ENCODE measurements around the gene SNAI1. TPM values are rescaled to one million over a fixed set of nuclear protein-coding genes. Genes with fewer than 3 reads are reported as not detected.

The SNAI1 gene
- total RNA-seq, 1 donor: 2.7 TPM

DNA sequence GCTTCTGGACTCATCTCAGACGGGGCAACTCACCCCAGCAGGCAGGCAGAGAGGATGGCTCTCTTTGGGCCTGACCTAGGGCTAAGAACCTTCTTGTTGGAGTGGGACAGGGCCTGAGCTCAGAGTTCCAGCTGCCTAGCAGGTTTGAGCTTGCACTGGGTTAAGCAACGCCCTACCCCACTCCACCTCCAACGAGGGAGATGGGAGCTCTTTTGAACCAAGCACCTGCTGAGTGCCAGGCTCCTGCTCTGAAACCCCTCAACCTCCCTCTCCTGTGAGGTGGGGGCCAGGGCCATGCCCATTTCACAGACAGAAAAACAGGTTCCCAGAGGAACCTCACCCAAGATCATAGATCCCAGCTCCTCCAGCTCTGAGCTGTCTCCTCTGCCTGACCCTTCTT, 54.3 kb downstream of the SNAI1 start:
- TF ChIP-seq, protein P1, sequence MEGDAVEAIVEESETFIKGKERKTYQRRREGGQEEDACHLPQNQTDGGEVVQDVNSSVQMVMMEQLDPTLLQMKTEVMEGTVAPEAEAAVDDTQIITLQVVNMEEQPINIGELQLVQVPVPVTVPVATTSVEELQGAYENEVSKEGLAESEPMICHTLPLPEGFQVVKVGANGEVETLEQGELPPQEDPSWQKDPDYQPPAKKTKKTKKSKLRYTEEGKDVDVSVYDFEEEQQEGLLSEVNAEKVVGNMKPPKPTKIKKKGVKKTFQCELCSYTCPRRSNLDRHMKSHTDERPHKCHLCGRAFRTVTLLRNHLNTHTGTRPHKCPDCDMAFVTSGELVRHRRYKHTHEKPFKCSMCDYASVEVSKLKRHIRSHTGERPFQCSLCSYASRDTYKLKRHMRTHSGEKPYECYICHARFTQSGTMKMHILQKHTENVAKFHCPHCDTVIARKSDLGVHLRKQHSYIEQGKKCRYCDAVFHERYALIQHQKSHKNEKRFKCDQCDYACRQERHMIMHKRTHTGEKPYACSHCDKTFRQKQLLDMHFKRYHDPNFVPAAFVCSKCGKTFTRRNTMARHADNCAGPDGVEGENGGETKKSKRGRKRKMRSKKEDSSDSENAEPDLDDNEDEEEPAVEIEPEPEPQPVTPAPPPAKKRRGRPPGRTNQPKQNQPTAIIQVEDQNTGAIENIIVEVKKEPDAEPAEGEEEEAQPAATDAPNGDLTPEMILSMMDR (IDR thresholded peaks at IDR 0.05; ENCODE audit: insufficient read depth, low read length): no peak
- no peak for DNase-seq (ENCODE audit: low read depth)
- no peak overlapping the region for H3K4me3 ChIP-seq (ENCODE audit: low read depth, low read length)

- H3K4me3 ChIP-seq (ENCODE audit: low read depth, low read length): no peak overlapping the region
- no peak for DNase-seq (ENCODE audit: low read depth)
- TF ChIP-seq, protein P1 (IDR thresholded peaks at IDR 0.05; ENCODE audit: insufficient read depth, low read length): no peak
Observed at GRCh38 chr20:50037575-50037974, 54.8 kb downstream of the SNAI1 start.

DNA sequence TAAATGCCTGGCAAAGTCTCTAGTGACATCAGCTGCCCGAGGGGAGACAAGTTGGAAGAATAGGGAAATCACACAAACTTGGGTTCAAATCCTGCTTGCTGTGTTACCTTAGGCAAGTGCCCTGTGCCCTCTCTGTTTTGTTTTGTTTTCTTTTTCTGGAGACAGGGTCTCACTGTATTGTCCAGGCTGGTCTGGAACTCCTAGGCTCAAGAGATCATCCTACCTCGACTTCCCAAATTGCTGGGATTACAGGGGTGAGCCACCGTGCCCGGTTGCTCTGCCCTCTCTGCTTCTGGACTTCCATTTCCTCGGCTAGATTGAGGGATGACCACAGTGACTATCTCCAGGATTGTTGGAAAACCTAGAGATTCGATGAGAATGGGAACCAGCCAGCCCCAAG, 55.4 kb downstream of the SNAI1 start:
- TF ChIP-seq, protein P1 (IDR thresholded peaks at IDR 0.05; ENCODE audit: insufficient read depth, low read length): no peak
- no peak for DNase-seq (ENCODE audit: low read depth)
- no peak overlapping the region for H3K4me3 ChIP-seq (ENCODE audit: low read depth, low read length)

Small RNA genes lying within 50 kb of the gene (small RNA-seq; reads per million reads assigned to genes)
- not detected for gene RF00017
- gene RNU6-147P: not detected

Other genes starting within 250 kb of the SNAI1 start
- 2.9 and 10.5 TPM in 2 replicates for gene SLC9A8, start 170.2 kb upstream of the SNAI1 start, total RNA-seq (ENCODE audit: low replicate concordance)
- gene SPATA2, start 67.5 kb upstream of the SNAI1 start, total RNA-seq (ENCODE audit: low replicate concordance): 1.5 and 3.4 TPM in 2 replicates
- gene RNF114, start 46.6 kb upstream of the SNAI1 start, total RNA-seq (ENCODE audit: low replicate concordance): 56.4 and 114 TPM in 2 replicates
- gene UBE2V1, start 130.2 kb downstream of the SNAI1 start, total RNA-seq (ENCODE audit: low replicate concordance): 77.1 and 105 TPM in 2 replicates
- 9.3 and 19.9 TPM in 2 replicates for gene PEDS1, start 170.7 kb downstream of the SNAI1 start, total RNA-seq (ENCODE audit: low replicate concordance)
- gene CEBPB, start 207.8 kb downstream of the SNAI1 start, total RNA-seq (ENCODE audit: low replicate concordance): 38.1 TPM in 2 replicates